AG10803 (cell line): ENCODE measurements around the gene GUCA1C.

Source experiments
- DNase-seq: peaks from one replicate; pipeline ENCODE4 v3.0.0; 2010; ENCODE audit warnings: low read depth
- H3K4me3 ChIP-seq: 2 replicates; pipeline ENCODE4 v1.5.1; 2011; ENCODE audit warnings: mild to moderate bottlenecking, low read length, control low read depth
- TF ChIP-seq, protein P1 (sequence below): conservative IDR thresholded peaks from 2 replicates; pipeline ENCODE4 v1.5.1; 2011; ENCODE audit warnings: mild to moderate bottlenecking, low read length, control low read depth, inconsistent platforms

Gene GUCA1C

DNA sequence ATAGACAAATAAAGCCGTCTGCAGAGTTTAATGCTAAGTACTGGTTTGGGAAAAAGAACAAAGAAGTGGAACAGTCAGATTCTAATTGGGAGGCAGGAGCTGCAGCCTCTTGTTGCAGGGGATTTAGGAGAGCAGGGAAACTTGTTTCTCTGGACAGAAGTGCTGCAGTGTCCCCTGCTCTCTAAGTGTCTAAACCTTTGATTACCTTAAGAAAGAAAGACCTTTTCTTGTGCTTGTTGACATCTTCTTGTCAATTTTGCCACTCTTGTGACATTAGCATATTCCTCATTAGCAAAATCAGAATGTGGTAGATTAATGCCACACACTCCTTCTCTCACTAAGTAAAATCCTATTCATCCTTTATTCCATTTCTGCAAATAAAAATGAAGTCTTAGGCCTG, 92.3 kb downstream of the GUCA1C start:
- TF ChIP-seq, protein P1, sequence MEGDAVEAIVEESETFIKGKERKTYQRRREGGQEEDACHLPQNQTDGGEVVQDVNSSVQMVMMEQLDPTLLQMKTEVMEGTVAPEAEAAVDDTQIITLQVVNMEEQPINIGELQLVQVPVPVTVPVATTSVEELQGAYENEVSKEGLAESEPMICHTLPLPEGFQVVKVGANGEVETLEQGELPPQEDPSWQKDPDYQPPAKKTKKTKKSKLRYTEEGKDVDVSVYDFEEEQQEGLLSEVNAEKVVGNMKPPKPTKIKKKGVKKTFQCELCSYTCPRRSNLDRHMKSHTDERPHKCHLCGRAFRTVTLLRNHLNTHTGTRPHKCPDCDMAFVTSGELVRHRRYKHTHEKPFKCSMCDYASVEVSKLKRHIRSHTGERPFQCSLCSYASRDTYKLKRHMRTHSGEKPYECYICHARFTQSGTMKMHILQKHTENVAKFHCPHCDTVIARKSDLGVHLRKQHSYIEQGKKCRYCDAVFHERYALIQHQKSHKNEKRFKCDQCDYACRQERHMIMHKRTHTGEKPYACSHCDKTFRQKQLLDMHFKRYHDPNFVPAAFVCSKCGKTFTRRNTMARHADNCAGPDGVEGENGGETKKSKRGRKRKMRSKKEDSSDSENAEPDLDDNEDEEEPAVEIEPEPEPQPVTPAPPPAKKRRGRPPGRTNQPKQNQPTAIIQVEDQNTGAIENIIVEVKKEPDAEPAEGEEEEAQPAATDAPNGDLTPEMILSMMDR = no peak
- no peak overlapping the region for H3K4me3 ChIP-seq
- DNase-seq = no peak
